H1 (cell line): Measurements from ENCODE around the gene PID1.

ENCODE experiments used
- ATF2 ChIP-seq: IDR thresholded peaks from 2 replicates; pipeline ENCODE4 v1.6.1; 2012; ENCODE audit warnings: low read length, inconsistent platforms
- CTCF ChIP-seq, 3 experiments: IDR thresholded peaks; 1 replicate in 2 of 3; 2 replicates in 1 of 3; pipeline versions ENCODE4 v1.5.1 to v1.6.1; 2011; ENCODE audit warnings: low read length in 3 of 3, mild to moderate bottlenecking in 3 of 3, inconsistent platforms in 2 of 3, low read depth in 1 of 3, moderate library complexity in 1 of 3; ENCODE audit not compliant: insufficient read depth in 1 of 3; ENCODE audit errors: control extremely low read depth in 1 of 3
- EP300 ChIP-seq, 2 experiments: IDR thresholded peaks; 1 replicate in 1 of 2; 2 replicates in 1 of 2; pipeline ENCODE4 v1.6.1; 2011 to 2012; ENCODE audit warnings: low read depth in 2 of 2, low read length in 2 of 2, mild to moderate bottlenecking in 2 of 2, borderline replicate concordance in 1 of 2, inconsistent platforms in 1 of 2, moderate library complexity in 1 of 2
- EZH2 ChIP-seq: fragments of 200-600 bp; sonication (generic); IDR thresholded peaks from 2 replicates; pipeline ENCODE4 v1.7.1; 2012; ENCODE audit warnings: low read depth, mild to moderate bottlenecking, moderate library complexity, low read length, inconsistent platforms; ENCODE audit not compliant: severe bottlenecking
- KDM1A ChIP-seq: fragments of 200-600, 300-600 bp; sonication (generic); IDR thresholded peaks from 2 replicates; pipeline ENCODE4 v1.7.1; 2016; ENCODE audit warnings: mild to moderate bottlenecking, low read length, borderline replicate concordance
- POLR2A ChIP-seq, 2 experiments: IDR thresholded peaks; 1 replicate in 1 of 2; 2 replicates in 1 of 2; pipeline ENCODE4 v1.6.1; 2011; ENCODE audit warnings: low read depth in 2 of 2, low read length in 2 of 2, mild to moderate bottlenecking in 2 of 2; ENCODE audit errors: control extremely low read depth in 1 of 2
- POLR2AphosphoS5 ChIP-seq: IDR thresholded peaks from 2 replicates; pipeline ENCODE4 v1.6.1; 2011; ENCODE audit warnings: low read depth, low read length
- SIN3A ChIP-seq, 2 experiments: IDR thresholded peaks in 1 of 2; conservative IDR thresholded peaks in 1 of 2; 2 replicates each; pipeline ENCODE4 v1.6.1; 2011 to 2012; ENCODE audit warnings: low read length in 2 of 2, improper control_type of control experiment in 1 of 2, low read depth in 1 of 2, mild to moderate bottlenecking in 1 of 2
- SIRT6 ChIP-seq: IDR thresholded peaks from one replicate; pipeline ENCODE4 v1.7.1; 2012; ENCODE audit warnings: low read length, inconsistent platforms
- SP1 ChIP-seq: IDR thresholded peaks from 2 replicates; pipeline ENCODE4 v1.6.1; 2011; ENCODE audit warnings: low read depth, low read length

GRCh38 chr2:229243890-229244560, 27.1 kb downstream of the PID1 start:
- TF ChIP-seq EP300 (IDR thresholded peaks at IDR 0.05; ENCODE audit: borderline replicate concordance in 1 of 2, low read depth in 2 of 2, low read length in 2 of 2): no peak
- no peak for TF ChIP-seq SIRT6
- TF ChIP-seq POLR2AphosphoS5: no peak
- no peak for TF ChIP-seq SP1
- no peak for TF ChIP-seq SIN3A (conservative IDR thresholded peaks at IDR 0.05 in 1 of 2, IDR thresholded peaks at IDR 0.05 in 1 of 2; ENCODE audit: low read depth in 1 of 2, low read length in 2 of 2)
- no peak for TF ChIP-seq CTCF (IDR thresholded peaks at IDR 0.05; ENCODE audit: control extremely low read depth in 1 of 3, insufficient read depth in 1 of 3, low read depth in 1 of 3, low read length in 3 of 3)
- TF ChIP-seq ATF2: no peak
- TF ChIP-seq POLR2A (IDR thresholded peaks at IDR 0.05; ENCODE audit: control extremely low read depth in 1 of 2, low read depth in 2 of 2, low read length in 2 of 2): no peak
- TF ChIP-seq KDM1A: no peak
- no peak for TF ChIP-seq EZH2
